K562 (cell line): ENCODE results near the gene UBASH3A. TPM values are rescaled to one million over a fixed set of nuclear protein-coding genes. Genes with fewer than 3 reads are reported as not detected.

Experiments used
- ATF2 ChIP-seq: sonication (generic); formaldehyde crosslinking; IDR thresholded peaks from 2 replicates; pipeline ENCODE4 v1.8.1; 2022; ENCODE audit warnings: missing genetic modification reagents
- C11orf30 ChIP-seq: fragments of 450-650 bp; IDR thresholded peaks from 2 replicates; pipeline ENCODE4 v1.6.1; 2016; ENCODE audit warnings: low read depth, mild to moderate bottlenecking
- CBFA2T3 ChIP-seq: fragments of 450-650 bp; IDR thresholded peaks from 2 replicates; pipeline ENCODE4 v1.6.1; 2017
- CGGBP1 ChIP-seq: fragments of 250-450 bp; sonication (Bioruptor Pico); IDR thresholded peaks from 2 replicates; pipeline ENCODE4 v1.9.0; 2021; ENCODE audit warnings: mild to moderate bottlenecking
- DACH1 ChIP-seq: fragments of 450-650 bp; IDR thresholded peaks from 2 replicates; pipeline ENCODE4 v1.6.1; 2018; ENCODE audit not compliant: partially characterized antibody
- ELF4 ChIP-seq: fragments of 450-650 bp; formaldehyde crosslinking; IDR thresholded peaks from 2 replicates; pipeline ENCODE4 v1.4.0; 2022; ENCODE audit warnings: missing genetic modification characterization
- ETV6 ChIP-seq, 3 experiments: fragments of 150-350 bp in 1 of 3; sonication (generic) in 1 of 3; formaldehyde crosslinking in 1 of 3; IDR thresholded peaks; 2 replicates each; pipeline versions ENCODE4 v1.6.1 to v1.8.0; 2014 to 2022; ENCODE audit warnings: borderline replicate concordance in 2 of 3, low read depth in 2 of 3, antibody characterized with exemption in 1 of 3, low read length in 1 of 3, mild to moderate bottlenecking in 1 of 3, missing genetic modification reagents in 1 of 3
- FOXO4 ChIP-seq: fragments of 450-650 bp; formaldehyde crosslinking; IDR thresholded peaks from 2 replicates; pipeline ENCODE4 v1.4.0; 2020; ENCODE audit warnings: mild to moderate bottlenecking, moderate library complexity
- HMG20B ChIP-seq: fragments of 250-450 bp; sonication (Bioruptor Pico); IDR thresholded peaks from 2 replicates; pipeline ENCODE4 v1.5.0; 2021; ENCODE audit warnings: mild to moderate bottlenecking
- MAZ ChIP-seq, 2 experiments: fragments of 450-650 bp in 1 of 2; sonication (generic) in 1 of 2; formaldehyde crosslinking; IDR thresholded peaks in 1 of 2; conservative IDR thresholded peaks in 1 of 2; 2 replicates each; pipeline versions ENCODE4 v1.4.0 to v1.5.0; 2020; ENCODE audit warnings: mild to moderate bottlenecking in 1 of 2, missing genetic modification reagents in 1 of 2
- MYNN ChIP-seq, 2 experiments: sonication (generic); formaldehyde crosslinking in 1 of 2; IDR thresholded peaks; 2 replicates each; pipeline versions ENCODE4 v1.5.0 to v1.6.1; 2016 to 2020; ENCODE audit warnings: antibody characterized with exemption in 1 of 2, missing genetic modification reagents in 1 of 2
- NCOA1 ChIP-seq: fragments of 450-650 bp; IDR thresholded peaks from 2 replicates; pipeline ENCODE4 v1.6.1; 2016; ENCODE audit warnings: low read depth
- NFATC3 ChIP-seq: fragments of 450-650 bp; IDR thresholded peaks from 2 replicates; pipeline ENCODE4 v1.6.1; 2017; ENCODE audit warnings: mild to moderate bottlenecking
- NR2C1 ChIP-seq, 2 experiments: fragments of 450-650 bp; IDR thresholded peaks; 2 replicates each; pipeline ENCODE4 v1.6.1; 2017; ENCODE audit warnings: mild to moderate bottlenecking in 2 of 2, antibody characterized with exemption in 1 of 2, inconsistent platforms in 1 of 2, missing compliant biosample characterization in 1 of 2, missing genetic modification characterization in 1 of 2
- NR4A1 ChIP-seq, 2 experiments: fragments of 250-450 bp in 1 of 2; fragments of 450-650 bp in 1 of 2; sonication (Bioruptor Pico) in 1 of 2; IDR thresholded peaks; 2 replicates each; pipeline versions ENCODE4 v1.4.0 to v1.6.1; 2016 to 2020; ENCODE audit warnings: mild to moderate bottlenecking in 2 of 2, missing compliant biosample characterization in 1 of 2, missing genetic modification characterization in 1 of 2, moderate library complexity in 1 of 2
- NUFIP1 ChIP-seq: fragments of 450-650 bp; IDR thresholded peaks from 2 replicates; pipeline ENCODE4 v1.6.1; 2018; ENCODE audit not compliant: partially characterized antibody
- PHB ChIP-seq: fragments of 250-450 bp; sonication (Bioruptor Pico); IDR thresholded peaks from 2 replicates; pipeline ENCODE4 v1.5.0; 2021
- PKNOX1 ChIP-seq: fragments of 450-650 bp; IDR thresholded peaks from 2 replicates; pipeline ENCODE4 v1.6.1; 2016
- SETDB1 ChIP-seq: IDR thresholded peaks from one replicate; pipeline ENCODE4 v1.6.1; 2012; ENCODE audit warnings: low read length, control low read depth, inconsistent platforms
- SIN3B ChIP-seq: fragments of 450-650 bp; IDR thresholded peaks from 2 replicates; pipeline ENCODE4 v1.6.1; 2017; ENCODE audit warnings: low read depth, mild to moderate bottlenecking, moderate library complexity
- SLC30A9 ChIP-seq: fragments of 250-450 bp; sonication (Bioruptor Pico); IDR thresholded peaks from 2 replicates; pipeline ENCODE4 v1.8.0; 2022; ENCODE audit warnings: mild to moderate bottlenecking, moderate library complexity
- SREBF1 ChIP-seq: fragments of 150-350 bp; IDR thresholded peaks from 2 replicates; pipeline ENCODE4 v1.6.1; 2014; ENCODE audit warnings: antibody characterized with exemption, low read depth, low read length, borderline replicate concordance
- THRAP3 ChIP-seq: fragments of 450-650 bp; IDR thresholded peaks from 2 replicates; pipeline ENCODE4 v1.6.1; 2016; ENCODE audit warnings: mild to moderate bottlenecking, inconsistent platforms, borderline replicate concordance
- ZNF766 ChIP-seq: fragments of 200-800 bp; sonication (Bioruptor generic); conservative IDR thresholded peaks from 2 replicates; pipeline ENCODE4 v1.6.1; 2016; ENCODE audit warnings: missing genetic modification characterization, missing compliant biosample characterization
- polyA plus RNA-seq, 8 experiments: library from polyadenylated mRNA; depleted of rRNA in 4 of 8; stranded (reverse) in 5 of 8; unstranded in 3 of 8; fragments of >200 nt; fragmentation: Nextera tagmentation in 2 of 8; fragmentation: Illumina TruSeq in 1 of 8; extraction: Ambion mirVana in 2 of 8; extraction: Trizol in 1 of 8; gene quantifications; 2 replicates each; pipeline versions ENCODE4 v1.2.1 to v1.2.3, GENCODE V29; 2011 to 2014; ENCODE audit warnings: inconsistent platforms in 1 of 8, missing spikeins in 1 of 8
- total RNA-seq, 7 experiments: library from RNA; depleted of rRNA in 6 of 7; stranded (reverse); fragments of >200 nt in 6 of 7; fragmentation: Illumina TruSeq in 2 of 7; extraction: Trizol in 2 of 7; gene quantifications; 2 replicates each; pipeline versions ENCODE4 v1.2.1 to v1.2.3, GENCODE V29; 2011 to 2021; ENCODE audit warnings: low replicate concordance in 1 of 7

The UBASH3A gene
- total and polyA plus RNA-seq, 9 of the 15 experiments (the other 6 are each of a cell fraction or from before 2014, with no cell fraction given), result 0.23 to 1.8 (median 1.1) TPM

GRCh38 chr21:42433946-42434551 is 30.3 kb downstream of the UBASH3A start (continued):
- TF ChIP-seq ZNF766 (CRISPR knock-in tag), result no peak; the same call in 1 of the 2 replicates
- no peak for TF ChIP-seq PHB (CRISPR knock-in tag)
- no peak for TF ChIP-seq SIN3B
- no peak for TF ChIP-seq CGGBP1
- TF ChIP-seq DACH1, result no peak
- no peak for TF ChIP-seq THRAP3
- TF ChIP-seq CBFA2T3, result peak; percentile 83
- no peak for TF ChIP-seq SETDB1
- TF ChIP-seq PKNOX1, result peak; percentile 98
- TF ChIP-seq NUFIP1, result no peak
- no peak for TF ChIP-seq C11orf30
- no peak for TF ChIP-seq NFATC3
- no peak for TF ChIP-seq ELF4 (CRISPR knock-in tag)
- no peak for TF ChIP-seq HMG20B (CRISPR knock-in tag)
- TF ChIP-seq NR4A1 (CRISPR knock-in tag; IDR thresholded peaks at IDR 0.05), result no peak
- TF ChIP-seq NR4A1 (tag; IDR thresholded peaks at IDR 0.05), result no peak
- no peak for TF ChIP-seq ATF2 (CRISPR knock-in tag)
- no peak for TF ChIP-seq SLC30A9 (CRISPR knock-in tag)
- TF ChIP-seq NCOA1, result peak; percentile 57; the same call in 1 of the 2 replicates
- no peak for TF ChIP-seq MYNN (IDR thresholded peaks at IDR 0.05)
- no peak for TF ChIP-seq MYNN (CRISPR knock-in tag; IDR thresholded peaks at IDR 0.05)
- no peak for TF ChIP-seq SREBF1
- no peak for TF ChIP-seq ETV6 (IDR thresholded peaks at IDR 0.05; ENCODE audit: borderline replicate concordance in 1 of 2, low read depth in 2 of 2, low read length in 1 of 2)
- TF ChIP-seq ETV6 (CRISPR knock-in tag; IDR thresholded peaks at IDR 0.05; ENCODE audit: borderline replicate concordance), result no peak
- no peak for TF ChIP-seq NR2C1 (IDR thresholded peaks at IDR 0.05)
- TF ChIP-seq NR2C1 (tag; IDR thresholded peaks at IDR 0.05), result no peak
- TF ChIP-seq FOXO4 (CRISPR knock-in tag), result no peak
- TF ChIP-seq MAZ (CRISPR knock-in tag; conservative IDR thresholded peaks at IDR 0.05 in 1 of 2, IDR thresholded peaks at IDR 0.05 in 1 of 2), result 0 out of 4 replicates have a peak, but pooled peaks of 1 of the 2 experiments have one; percentile 44
